GM10248 (cell line): Measurements from ENCODE around the gene SLC66A2.

Experiments used
- CTCF ChIA-PET: fragments of 300-600 bp; sonication (Branson Sonifier 250); formaldehyde crosslinking; extraction: SDS; loops from one replicate; lab custom pipeline; 2021; ENCODE audit warnings: antibody characterized with exemption; lab: Yijun Ruan, JAX
- POLR2A ChIA-PET: fragments of 350-650 bp; sonication (Branson Sonifier 250); formaldehyde crosslinking; extraction: SDS; loops from one replicate; lab custom pipeline; 2020; ENCODE audit warnings: antibody characterized with exemption; lab: Yijun Ruan, JAX
- DNase-seq: peaks from one replicate; pipeline ENCODE4 v3.0.0; 2012; ENCODE audit errors: extremely low spot score
- CTCF ChIP-seq: IDR thresholded peaks from 2 replicates; pipeline ENCODE4 v1.5.1; 2012; ENCODE audit warnings: mild to moderate bottlenecking, low read depth; ENCODE audit errors: extremely low read depth, missing control alignments, control extremely low read depth

Gene SLC66A2

GRCh38 chr18:79965119-79965902, 13.9 kb upstream of the SLC66A2 start:
- ChIA-PET POLR2A (no interaction called here), CTCF (interaction anchor here (1.0 to 4.3 kb wide), 4 partner anchors 12 to 189 kb away, joined by 3 to 25 read pairs (median 8); partner anchors contain the start of gene TXNL4A)
- no peak for DNase-seq
- TF ChIP-seq CTCF: no peak

- peak; percentile 28 for TF ChIP-seq CTCF
- DNase-seq: peak; percentile 84
- CTCF ChIA-PET: interaction anchor here (1.0 to 4.3 kb wide), 5 partner anchors 11 to 189 kb away, joined by 3 to 25 read pairs (median 5); partner anchors contain the start of gene TXNL4A
- POLR2A ChIA-PET: no interaction called here
Measured at GRCh38 chr18:79964330-79965118, 13.1 kb upstream of the SLC66A2 start, which contains the start of gene HSBP1L1. Gene HSBP1L1, plus strand, starts transcription at chr18:79964643. Its CDS starts 93 bp downstream, at chr18:79964736.

GRCh38 chr18:79963658-79964329, 12.3 kb upstream of the SLC66A2 start:
- no peak for DNase-seq
- no peak for TF ChIP-seq CTCF
- CTCF ChIA-PET: interaction anchor here (0.7 to 4.3 kb wide), 12 partner anchors 8 to 190 kb away, joined by 3 to 25 read pairs (median 5); partner anchors contain the start of genes RBFA, SLC66A2 and TXNL4A
- POLR2A ChIA-PET: interaction anchor here (1.0 kb wide), 1 partner anchor 22 kb away, joined by 3 read pairs; no protein-coding TSS in a partner anchor

GRCh38 chr18:79962835-79963657, 11.6 kb upstream of the SLC66A2 start:
- CTCF ChIA-PET: interaction anchor here (0.7 to 4.3 kb wide), 13 partner anchors 8 to 191 kb away, joined by 3 to 25 read pairs (median 5); partner anchors contain the start of genes RBFA, SLC66A2 and TXNL4A
- POLR2A ChIA-PET: interaction anchor here (1.0 kb wide), 1 partner anchor 23 kb away, joined by 3 read pairs; no protein-coding TSS in a partner anchor
- peak; percentile 78 for DNase-seq
- peak; percentile 42 for TF ChIP-seq CTCF

GRCh38 chr18:79962311-79962710, 10.9 kb upstream of the SLC66A2 start:
- POLR2A ChIA-PET: interaction anchor here (0.7 kb wide), 1 partner anchor 18 kb away, joined by 3 read pairs; no protein-coding TSS in a partner anchor
- TF ChIP-seq CTCF: no peak
- CTCF ChIA-PET: interaction anchor here (1.0 to 4.3 kb wide), 4 partner anchors 11 to 33 kb away, joined by 3 to 25 read pairs (median 7); partner anchors contain the start of genes SLC66A2 and TXNL4A
- DNase-seq: no peak
